Measurements from ENCODE around the gene SFTPA1. TPM values are rescaled to one million over a fixed set of nuclear protein-coding genes. Genes with fewer than 3 reads are reported as not detected.
"Not testable (repeated sequence)": the region's sequence is repeated elsewhere in the genome, so short reads cannot be mapped to it uniquely, and the experiment has no call there.

SFTPA1 gene
- total RNA-seq, 1 donor from 2014 or later = 6.3 TPM

DNA sequence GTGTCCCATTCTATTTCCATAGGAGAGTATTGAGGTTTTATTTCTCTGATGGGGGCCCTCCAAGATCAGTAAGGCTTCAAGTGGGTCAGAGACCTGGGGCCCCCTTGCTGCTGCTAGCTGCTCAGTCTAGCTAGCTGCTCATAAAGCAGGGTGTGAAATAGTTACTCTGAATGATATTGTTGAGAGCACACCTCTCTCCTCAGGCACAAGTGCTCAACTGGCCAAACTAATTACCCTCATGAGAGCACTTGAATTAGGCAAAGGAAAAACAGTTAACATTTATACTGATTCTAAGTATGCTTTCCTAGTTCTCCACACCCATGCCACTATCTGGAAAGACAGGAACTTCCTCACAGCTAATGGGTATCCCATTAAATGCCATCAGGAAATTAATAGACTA is 5.4 kb upstream of the SFTPA1 start:
- DNase-seq (ENCODE audit: low spot score) = no peak
- intact Hi-C loops (cut with DNase I) = no loop called here
- ATAC-seq = no peak

GRCh38 chr10:79608505-79609375 is 2.0 kb upstream of the SFTPA1 start:
- DNase-seq (ENCODE audit: low spot score) (no peak), ATAC-seq (no peak)
- intact Hi-C loops (cut with DNase I) = no loop called here

DNA sequence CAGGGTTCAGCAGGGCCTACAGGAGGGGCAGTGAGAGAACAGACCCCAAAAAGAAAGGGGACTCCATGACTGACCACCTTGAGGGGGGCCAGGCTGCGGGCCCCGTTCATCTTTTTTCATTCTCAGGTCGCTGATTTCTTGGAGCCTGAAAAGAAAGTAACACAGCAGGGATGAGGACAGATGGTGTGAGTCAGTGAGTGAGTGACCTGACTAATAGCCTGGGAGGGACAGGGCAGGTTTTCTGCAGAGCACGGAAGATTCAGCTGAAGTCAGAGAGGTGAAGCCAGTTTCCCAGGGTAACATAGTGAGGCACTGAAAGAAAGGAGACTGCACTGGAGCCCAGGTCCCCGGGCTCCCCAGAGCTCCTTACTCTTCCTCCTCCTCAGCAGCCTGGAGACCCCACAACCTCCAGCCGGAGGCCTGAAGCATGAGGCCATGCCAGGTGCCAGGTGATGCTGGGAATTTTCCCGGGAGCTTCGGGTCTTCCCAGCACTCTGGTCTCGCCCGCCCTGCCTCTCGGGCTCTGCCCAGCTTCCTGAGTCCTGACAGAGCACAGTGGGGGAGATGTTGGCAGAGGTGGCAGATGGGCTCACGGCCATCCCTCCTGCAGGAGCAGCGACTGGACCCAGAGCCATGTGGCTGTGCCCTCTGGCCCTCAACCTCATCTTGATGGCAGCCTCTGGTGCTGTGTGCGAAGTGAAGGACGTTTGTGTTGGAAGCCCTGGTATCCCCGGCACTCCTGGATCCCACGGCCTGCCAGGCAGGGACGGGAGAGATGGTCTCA is 646 bp downstream of the SFTPA1 start:
- ATAC-seq; intact Hi-C loops (cut with DNase I); DNase-seq (ENCODE audit: low spot score): not testable (repeated sequence)

DNA sequence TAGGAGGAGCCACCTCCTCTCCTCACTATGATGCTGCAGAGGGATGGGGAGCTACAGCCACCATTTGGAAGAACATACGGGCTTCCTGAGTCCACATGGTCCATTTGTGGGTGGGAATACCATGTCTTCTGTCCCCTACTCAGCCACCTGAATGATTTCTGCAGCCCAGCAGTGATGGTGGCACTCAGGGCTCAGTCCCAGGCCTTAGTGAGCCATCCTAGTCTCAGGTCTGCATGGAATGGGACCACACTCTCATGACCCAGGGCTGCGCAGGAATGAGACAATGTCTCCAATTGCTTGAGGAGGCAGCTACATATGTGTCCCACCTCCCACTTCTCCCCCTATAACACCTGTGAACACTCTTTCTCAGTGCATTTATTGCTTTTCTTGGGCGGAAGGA is 4.8 kb downstream of the SFTPA1 start:
- intact Hi-C loops (cut with DNase I) = no loop called here
- ATAC-seq (no peak), DNase-seq (ENCODE audit: low spot score) (no peak)

GRCh38 chr10:79616164-79616563 is 5.4 kb downstream of the SFTPA1 start:
- DNase-seq (ENCODE audit: low spot score) = no peak
- ATAC-seq = no peak
- intact Hi-C loops (cut with DNase I) = no loop called here

DNA sequence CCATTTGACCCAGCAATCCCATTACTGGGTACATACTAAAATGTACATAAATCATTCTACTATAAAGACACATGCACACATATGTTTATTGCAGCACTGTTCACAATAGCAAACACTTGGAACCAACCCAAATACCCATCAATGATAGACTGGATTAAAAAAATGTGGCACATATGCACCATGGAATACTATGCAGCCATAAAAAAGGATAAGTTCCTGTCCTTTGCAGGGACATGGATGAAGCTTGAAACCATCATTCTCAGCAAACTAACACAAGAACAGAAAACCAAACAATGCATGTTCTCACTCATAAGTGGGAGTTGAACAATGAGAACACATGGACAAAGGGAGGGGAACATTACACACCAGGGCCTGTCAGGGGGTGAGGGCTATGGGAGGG is 12.9 kb downstream of the SFTPA1 start:
- DNase-seq (ENCODE audit: low spot score); intact Hi-C loops (cut with DNase I); ATAC-seq: not testable (repeated sequence)

DNA sequence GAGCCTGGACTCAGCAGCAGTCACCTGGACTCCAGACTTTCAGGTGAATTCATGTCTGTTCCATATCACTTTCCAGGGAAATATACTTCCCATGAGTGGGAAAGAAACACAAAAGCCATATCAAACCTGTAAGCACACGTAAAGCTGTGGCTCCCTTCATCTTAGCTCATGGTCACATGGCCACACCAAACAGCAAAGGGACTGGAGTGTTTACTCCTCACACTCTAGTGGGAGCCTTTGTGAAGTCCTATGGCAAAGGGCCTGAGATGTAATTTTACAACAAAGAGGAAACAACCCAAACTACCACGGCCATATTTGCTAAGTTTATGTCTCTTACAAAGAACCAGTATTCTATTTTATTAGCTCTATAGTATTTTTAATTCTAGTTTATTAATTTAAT is 16.3 kb downstream of the SFTPA1 start:
- no peak for ATAC-seq
- no peak for DNase-seq (ENCODE audit: low spot score)
- intact Hi-C loops (cut with DNase I) = no loop called here

DNA sequence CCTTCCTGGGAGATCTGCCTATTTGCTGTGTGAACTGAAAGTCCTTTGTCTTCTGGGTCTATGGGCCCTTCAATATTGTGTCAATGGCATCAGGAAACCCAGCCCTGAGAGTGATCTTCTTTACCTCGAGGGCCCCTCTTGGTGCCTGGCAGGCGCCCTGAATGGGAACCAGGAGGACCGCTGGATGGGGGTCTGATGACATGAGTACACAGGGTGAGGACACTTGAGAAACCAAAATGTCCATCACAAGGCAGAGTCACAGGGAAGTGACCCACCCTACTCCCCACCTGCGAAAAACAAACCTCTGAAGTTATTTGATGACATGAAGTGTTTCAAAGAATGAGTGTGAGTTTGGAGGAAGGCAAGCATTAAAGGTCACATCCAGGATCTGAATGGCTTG is 17.3 kb downstream of the SFTPA1 start:
- intact Hi-C loops (cut with DNase I) = no loop called here
- ATAC-seq = no peak
- DNase-seq (ENCODE audit: low spot score) = no peak

- intact Hi-C loops (cut with DNase I) = no loop called here
- ATAC-seq (no peak), DNase-seq (ENCODE audit: low spot score) (no peak)
Measured at GRCh38 chr10:79628988-79629954, 18.5 kb downstream of the SFTPA1 start.

DNA sequence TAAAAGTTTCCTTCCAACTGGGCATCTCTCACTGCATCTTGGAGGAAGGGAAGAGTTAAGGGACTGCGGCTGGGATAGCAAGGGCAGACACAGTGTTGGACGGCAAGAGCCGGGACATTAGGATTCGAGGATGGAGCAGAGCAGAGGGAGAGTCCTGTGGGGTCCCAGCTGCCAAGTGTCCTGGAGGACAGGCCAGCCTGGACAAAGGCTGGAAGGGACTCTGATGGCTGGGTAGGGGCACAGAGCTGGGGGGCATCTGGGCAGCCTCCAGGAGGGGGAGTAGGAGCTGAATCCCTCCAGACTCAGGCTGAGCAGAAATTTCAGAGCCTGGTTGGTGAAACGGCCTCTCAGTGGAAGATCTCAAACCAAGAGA is 19.2 kb downstream of the SFTPA1 start:
- intact Hi-C loops (cut with DNase I) = no loop called here
- DNase-seq (ENCODE audit: low spot score) (no peak), ATAC-seq (no peak)

GRCh38 chr10:79636654-79637199 is 26.0 kb downstream of the SFTPA1 start:
- ATAC-seq; DNase-seq (ENCODE audit: low spot score); intact Hi-C loops (cut with DNase I): not testable (repeated sequence)

DNA sequence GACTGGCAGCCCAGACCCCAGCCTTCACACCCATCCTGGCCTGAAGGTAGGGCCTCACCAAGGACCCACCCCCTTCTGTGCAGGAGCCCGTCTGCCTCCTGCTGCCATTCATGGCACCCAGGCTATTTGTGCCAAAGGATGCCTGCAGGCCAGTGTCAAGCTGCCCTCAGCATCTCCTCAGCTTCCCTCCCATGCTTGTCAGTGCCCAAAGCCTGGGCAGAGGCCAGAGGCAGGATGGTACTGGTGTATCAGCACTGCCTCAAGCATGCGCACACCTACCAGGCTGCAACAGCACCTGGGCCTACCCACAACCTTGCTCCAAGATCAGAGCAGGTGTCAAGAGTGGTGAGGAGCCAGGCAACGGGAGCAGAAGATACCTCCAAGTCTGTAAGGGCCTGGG is 27.6 kb downstream of the SFTPA1 start:
- no peak for ATAC-seq
- DNase-seq (ENCODE audit: low spot score) = no peak
- intact Hi-C loops (cut with DNase I) = no loop called here

GRCh38 chr10:79652695-79653094 is 42.0 kb downstream of the SFTPA1 start:
- intact Hi-C loops (cut with DNase I); ATAC-seq; DNase-seq (ENCODE audit: low spot score): not testable (repeated sequence)

DNA sequence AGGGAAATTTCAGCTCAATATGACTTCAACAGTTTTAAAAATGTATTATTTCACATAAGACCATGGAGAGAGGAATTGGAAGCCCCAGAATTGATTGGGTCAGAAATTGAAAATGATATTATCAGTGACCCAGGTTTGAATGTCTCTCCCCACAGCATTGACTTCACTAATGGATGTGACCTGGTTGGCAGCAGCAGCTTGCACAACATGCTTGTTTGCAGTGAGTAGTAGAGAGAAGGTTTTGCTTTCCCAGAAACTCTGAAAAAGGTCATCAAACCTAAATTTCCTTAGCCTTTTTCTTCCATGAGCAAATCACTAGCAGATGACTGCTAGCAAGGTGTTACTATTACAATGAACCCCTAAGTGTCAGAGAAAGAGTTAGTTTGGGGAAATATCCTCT is 52.5 kb downstream of the SFTPA1 start:
- intact Hi-C loops (cut with DNase I); ATAC-seq; DNase-seq (ENCODE audit: low spot score): not testable (repeated sequence)

DNA sequence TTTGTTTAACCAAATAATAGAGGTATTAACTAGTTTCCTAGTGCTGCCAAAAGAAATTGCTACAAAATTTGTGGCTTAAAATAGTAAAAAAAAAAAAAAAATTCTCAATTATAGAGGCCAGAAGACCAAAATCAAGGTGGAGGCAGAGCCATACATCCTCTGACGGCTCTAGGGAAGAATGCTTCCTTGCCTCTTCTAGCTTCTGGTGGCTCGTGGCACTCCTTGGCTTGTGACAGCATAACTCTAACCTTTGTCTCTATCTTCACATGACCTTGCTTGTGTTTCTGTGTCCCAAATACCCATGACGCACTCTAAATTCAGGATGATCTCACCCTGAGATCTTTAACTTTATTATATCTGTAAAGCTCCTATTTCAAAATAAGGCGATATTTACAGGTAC is 53.9 kb downstream of the SFTPA1 start:
- DNase-seq (ENCODE audit: low spot score); intact Hi-C loops (cut with DNase I); ATAC-seq: not testable (repeated sequence)
